Activated naive CD8-positive, alpha-beta T cell treated with anti-CD3 and anti-CD28 coated beads, Interleukin-2, amount 50 U/mL, for 16 hours (primary cell): ENCODE measurements around the gene KIAA2012.

Source experiments
- DNase-seq: peaks from one replicate; pipeline ENCODE4 v3.0.0-alpha.2; 2020; ENCODE audit warnings: low read depth, low spot score

KIAA2012 gene

GRCh38 chr2:202084265-202084664 is 11.2 kb downstream of the KIAA2012 start:
- DNase-seq = no peak

- DNase-seq = no peak
These were observed 15.7 kb downstream of the KIAA2012 start for GRCh38 chr2:202088777-202089176.

DNA sequence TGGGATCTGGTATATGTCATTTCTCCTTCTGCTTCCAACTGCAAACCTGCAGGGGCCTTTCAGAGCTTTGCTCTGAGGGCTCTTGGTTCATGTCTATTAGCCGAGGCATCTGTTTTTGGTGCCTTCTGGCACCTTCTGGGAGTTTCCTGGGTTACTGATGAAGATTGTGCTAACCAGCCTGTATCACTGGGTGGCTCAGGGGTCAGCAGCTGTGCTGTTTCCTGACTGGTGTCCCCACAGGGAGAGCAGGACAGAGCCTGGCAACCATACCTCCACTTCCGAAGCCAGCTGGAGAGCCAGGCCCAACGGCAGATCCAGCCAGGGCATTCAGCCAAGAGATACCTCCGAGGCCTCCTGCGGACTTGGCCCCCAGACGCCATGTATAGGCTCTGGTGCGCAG is 17.5 kb downstream of the KIAA2012 start:
- no peak for DNase-seq

GRCh38 chr2:202091476-202091875 is 18.4 kb downstream of the KIAA2012 start:
- DNase-seq = no peak

DNA sequence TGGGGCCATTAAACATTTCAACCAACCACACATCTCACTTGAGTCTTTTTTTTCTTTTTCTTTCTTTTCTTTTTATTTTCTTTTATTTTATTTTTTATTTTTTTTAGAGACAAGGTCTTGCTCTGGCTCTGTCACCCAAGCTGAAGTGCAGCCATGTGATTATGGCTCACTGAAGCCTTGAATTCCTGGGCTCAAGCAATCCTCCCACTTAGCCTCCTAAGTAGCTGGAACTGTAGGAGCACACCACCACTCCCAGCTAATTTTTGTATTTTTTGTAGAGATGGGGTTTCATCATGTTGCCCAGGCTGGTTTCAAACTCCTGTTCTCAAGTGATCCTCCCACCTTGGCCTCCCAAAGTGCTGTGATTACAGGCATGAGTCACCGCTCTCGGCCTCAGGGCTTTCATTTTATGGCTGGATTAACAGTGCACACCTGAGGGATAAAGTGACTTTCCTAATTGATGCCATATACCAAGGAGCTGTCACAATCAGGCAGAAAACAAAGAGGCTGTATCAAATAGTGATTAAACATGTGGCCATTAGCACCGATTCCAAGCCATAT is 21.5 kb downstream of the KIAA2012 start:
- no peak for DNase-seq

- no peak for DNase-seq
These were observed 22.2 kb downstream of the KIAA2012 start for GRCh38 chr2:202095235-202095634.

DNA sequence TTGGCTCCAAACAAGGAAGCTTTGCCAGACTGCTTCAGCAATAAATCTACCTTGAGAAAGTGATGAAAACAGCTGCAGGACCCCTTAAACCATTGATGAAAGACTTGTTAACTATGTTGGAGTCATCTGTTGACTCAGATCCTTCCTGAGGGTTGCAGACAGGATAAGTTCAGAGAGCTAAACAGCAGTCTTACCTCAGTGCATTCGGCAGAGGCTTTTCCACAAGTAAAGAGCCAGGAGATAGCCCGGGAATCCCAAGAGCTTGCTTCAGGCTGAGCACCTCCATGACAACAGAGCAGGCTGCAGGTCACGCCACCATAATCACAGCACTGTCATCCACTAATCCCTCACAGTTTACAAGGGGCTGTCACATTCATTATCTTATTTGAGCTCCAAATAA is 23.7 kb downstream of the KIAA2012 start:
- DNase-seq = no peak

- DNase-seq = no peak
These were observed 25.2 kb downstream of the KIAA2012 start for GRCh38 chr2:202098291-202098690.

- DNase-seq = no peak
These were observed 26.5 kb downstream of the KIAA2012 start for GRCh38 chr2:202099515-202099914.

DNA sequence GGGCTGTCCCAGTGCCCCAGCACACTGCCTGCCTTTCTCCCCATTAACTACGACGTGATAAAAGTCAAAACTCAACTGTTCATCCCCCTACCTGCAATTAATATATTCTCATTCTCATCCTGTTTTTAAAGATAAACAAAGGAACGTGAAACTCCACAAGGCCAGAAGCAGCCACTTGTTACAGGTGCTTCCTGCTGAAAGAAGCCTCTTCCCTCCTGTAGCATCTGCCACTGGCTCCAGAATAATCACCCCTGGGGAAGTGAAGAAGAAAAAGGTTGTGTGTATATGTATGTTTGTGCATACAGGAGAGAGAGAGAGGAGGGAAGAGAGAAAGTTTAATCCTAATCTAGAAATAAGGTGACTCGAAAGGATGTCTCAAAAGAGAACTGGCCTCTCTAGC is 27.1 kb downstream of the KIAA2012 start:
- DNase-seq = no peak

- no peak for DNase-seq
These were observed 28.0 kb downstream of the KIAA2012 start for GRCh38 chr2:202101026-202101579.

- no peak for DNase-seq
These were observed 29.5 kb downstream of the KIAA2012 start for GRCh38 chr2:202102425-202103000.

GRCh38 chr2:202104286-202104870 is 31.3 kb downstream of the KIAA2012 start:
- no peak for DNase-seq

GRCh38 chr2:202105025-202105424 is 32.0 kb downstream of the KIAA2012 start:
- DNase-seq = no peak

GRCh38 chr2:202108345-202108744 is 35.3 kb downstream of the KIAA2012 start:
- DNase-seq = no peak

GRCh38 chr2:202109139-202109736 is 36.2 kb downstream of the KIAA2012 start:
- no peak for DNase-seq

DNA sequence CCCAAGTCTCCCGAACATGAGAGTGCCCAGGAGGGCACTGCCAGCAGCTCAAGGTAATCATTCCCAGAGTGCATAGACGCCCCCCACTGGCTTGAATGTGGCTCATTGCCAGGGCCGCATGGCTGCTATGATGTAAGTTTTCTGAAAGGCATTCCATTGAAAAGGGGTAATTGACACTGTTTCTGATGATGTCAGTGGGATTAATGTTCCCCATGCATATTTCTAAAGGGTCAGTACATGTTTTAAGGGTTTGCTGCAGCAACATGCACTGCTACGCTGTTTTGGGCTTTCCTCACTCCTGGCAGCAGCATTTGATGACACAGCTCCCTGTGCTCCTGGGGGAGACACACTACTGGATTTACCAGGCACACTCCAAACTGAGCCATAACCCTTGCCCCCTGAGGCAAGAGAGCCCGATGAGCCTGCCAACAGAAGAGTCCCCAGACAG is 36.7 kb downstream of the KIAA2012 start:
- DNase-seq = no peak

DNA sequence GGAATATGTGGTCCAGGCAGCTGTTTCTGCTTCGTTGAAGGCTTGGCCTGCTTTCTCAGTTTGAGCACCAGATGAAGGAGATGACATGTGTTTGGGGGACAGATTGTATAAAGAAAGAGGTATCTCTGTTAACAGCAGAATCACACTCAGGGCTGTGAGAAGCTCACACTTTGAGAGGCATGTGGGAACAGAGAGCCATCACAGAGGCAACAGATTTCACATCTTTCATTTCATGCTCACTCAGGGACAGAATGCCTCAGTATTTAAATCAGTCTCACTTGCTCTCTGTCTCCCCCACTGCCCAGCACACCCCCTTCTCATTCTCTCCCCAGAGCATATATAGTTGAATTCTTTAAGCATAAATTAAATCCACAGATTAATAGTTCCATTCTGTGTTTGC is 37.4 kb downstream of the KIAA2012 start:
- DNase-seq = no peak

DNA sequence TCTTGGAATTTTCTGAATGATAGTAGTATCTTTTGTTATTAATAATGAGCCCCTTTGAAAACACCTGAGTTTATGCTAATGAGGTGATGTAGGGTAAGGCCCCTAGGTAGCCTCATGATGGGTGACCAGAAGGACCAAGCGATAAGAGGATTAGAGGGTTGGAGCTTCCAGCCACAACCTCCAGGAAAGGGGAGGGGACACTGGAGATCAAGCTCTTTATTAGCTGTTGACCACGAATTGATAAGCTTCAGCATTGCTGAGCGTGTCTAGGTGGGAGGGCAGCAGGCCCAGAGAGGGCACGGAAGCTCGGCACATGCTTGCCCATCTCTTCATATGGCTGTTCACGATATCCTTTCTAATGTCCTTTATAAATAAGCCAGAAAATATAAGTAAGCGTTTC is 39.0 kb downstream of the KIAA2012 start:
- DNase-seq = no peak

DNA sequence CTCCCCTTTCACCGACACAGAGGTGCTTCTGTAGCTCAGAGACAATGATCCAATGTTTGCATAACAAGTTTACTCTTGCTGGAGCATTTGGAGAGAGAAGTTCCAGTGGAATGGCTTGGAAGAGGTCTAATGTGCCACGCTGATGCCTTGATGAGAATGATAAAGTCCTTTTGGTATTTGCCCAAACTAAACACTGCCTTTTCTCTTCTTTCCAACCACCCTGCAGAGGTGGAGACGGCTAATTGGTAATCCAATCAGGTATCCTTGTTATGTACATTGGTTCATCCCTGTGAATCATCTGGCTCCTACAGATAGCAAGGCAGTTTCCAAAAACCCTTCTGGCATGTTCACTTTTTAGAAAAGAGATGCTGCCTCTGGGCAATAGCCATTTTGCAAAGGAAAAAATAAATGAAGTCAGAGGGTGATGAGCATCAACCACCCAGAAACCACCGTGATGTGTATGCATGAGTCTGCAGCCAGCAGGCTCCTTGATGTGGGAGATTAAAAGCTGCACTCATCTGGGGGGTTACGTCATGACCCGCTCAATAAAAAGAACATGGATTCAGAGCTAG is 40.6 kb downstream of the KIAA2012 start:
- DNase-seq = no peak

DNA sequence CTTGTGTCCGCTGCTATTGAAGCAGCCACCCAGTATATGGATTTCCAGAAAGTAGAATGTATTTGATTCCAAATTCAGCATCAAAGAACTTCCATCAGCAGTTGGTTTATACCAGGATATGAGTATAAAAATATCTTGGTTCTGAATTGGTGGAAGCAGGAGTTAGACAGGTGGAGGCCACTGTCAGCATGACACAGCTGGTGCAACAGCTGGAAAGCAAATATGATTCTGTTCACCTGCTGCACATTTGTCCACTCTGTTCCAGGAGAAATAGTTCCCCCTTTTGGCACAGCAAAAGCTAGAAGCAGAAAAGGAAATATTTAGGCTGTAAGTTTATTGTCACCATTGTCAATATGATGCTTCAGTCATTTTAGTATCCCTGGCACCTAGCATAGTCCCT is 41.2 kb downstream of the KIAA2012 start:
- no peak for DNase-seq

DNA sequence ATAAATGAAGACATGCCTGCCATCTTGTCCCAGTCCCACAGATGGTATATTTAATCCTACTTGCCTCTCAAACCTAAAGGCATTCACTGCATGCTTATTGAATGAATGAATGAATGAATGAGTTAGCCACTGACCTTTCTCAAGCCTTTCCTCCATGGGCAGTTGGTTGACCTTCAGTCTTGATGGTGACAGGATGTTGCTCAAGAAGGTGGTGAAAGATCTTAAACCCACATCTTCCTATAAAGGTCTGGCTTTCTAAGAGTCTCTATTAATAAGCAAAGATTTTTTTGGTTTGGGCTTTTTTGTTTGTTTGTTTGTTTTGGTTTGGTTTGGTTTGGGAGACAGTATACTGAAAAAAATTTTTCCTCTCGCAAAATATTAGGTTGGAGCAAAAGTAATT is 41.7 kb downstream of the KIAA2012 start:
- DNase-seq = no peak
